Type B pancreatic cell (in vitro differentiated cells): Measurements from ENCODE around the gene FOXE3. TPM values are rescaled to one million over a fixed set of nuclear protein-coding genes. Genes with fewer than 3 reads are reported as not detected.

Source experiments
- DNase-seq: peaks from one replicate; pipeline ENCODE4 v3.0.0; 2021; ENCODE audit warnings: mixed read lengths; ENCODE audit not compliant: unreplicated experiment; ENCODE audit errors: extremely low spot score
- H3K27ac Mint-ChIP-seq: 2 replicates; pipeline ENCODE4 v1.8.0; 2021; ENCODE audit warnings: mild to moderate bottlenecking, mixed read lengths
- H3K27me3 Mint-ChIP-seq: 2 replicates; pipeline ENCODE4 v1.8.0; 2021; ENCODE audit warnings: mixed read lengths
- H3K36me3 Mint-ChIP-seq: 2 replicates; pipeline ENCODE4 v1.8.0; 2021; ENCODE audit warnings: mixed read lengths
- H3K4me1 Mint-ChIP-seq: one replicate; pipeline ENCODE4 v1.8.0; 2021; ENCODE audit warnings: mixed read lengths; ENCODE audit not compliant: unreplicated experiment
- H3K4me3 Mint-ChIP-seq: 2 replicates; pipeline ENCODE4 v1.8.0; 2021; ENCODE audit warnings: mild to moderate bottlenecking, mixed read lengths
- H3K9me3 Mint-ChIP-seq: 2 replicates; pipeline ENCODE4 v1.8.0; 2021; ENCODE audit warnings: mixed read lengths
- total RNA-seq: library from RNA; stranded (reverse); gene quantifications from 2 replicates; pipeline ENCODE4 v1.2.1, GENCODE V29; 2021; ENCODE audit warnings: low replicate concordance
- TF ChIP-seq, protein P1 (sequence below): fragments of 200-600 bp; sonication (generic); conservative IDR thresholded peaks from 2 replicates; pipeline ENCODE4 v1.5.0; 2021; ENCODE audit warnings: antibody characterized with exemption, mild to moderate bottlenecking

Gene FOXE3
- total RNA-seq, 1 donor from 2014 or later: 0.14 TPM

DNA sequence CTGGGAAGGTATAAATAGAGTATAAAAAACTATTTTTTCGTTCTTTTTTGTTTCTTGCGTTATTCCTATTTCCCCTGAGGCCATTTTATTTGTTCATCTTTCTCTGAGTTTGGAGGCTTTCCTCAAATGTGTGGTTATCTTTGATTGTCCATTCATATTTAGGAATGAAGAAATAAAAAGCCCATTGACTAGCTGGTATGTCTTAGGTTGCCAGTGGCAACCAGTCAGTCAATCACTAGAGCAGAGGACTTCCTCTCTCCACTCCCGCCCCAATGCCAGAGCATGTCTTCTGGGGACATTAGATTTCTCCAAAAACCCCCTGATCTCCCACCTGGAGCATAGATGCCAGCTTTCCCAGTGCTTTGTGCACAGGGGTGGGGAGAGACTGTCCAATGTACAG is 20.7 kb upstream of the FOXE3 start:
- H3K9me3 Mint-ChIP-seq: no peaks in the 10 kb centered on the region
- peaks cover 35% of the 10 kb centered on the region for H3K27me3 Mint-ChIP-seq
- no peaks in the 10 kb centered on the region for H3K36me3 Mint-ChIP-seq
- H3K4me3 Mint-ChIP-seq: no peak overlapping the region
- H3K4me1 Mint-ChIP-seq: peaks cover 13% of the 10 kb centered on the region
- TF ChIP-seq, protein P1, sequence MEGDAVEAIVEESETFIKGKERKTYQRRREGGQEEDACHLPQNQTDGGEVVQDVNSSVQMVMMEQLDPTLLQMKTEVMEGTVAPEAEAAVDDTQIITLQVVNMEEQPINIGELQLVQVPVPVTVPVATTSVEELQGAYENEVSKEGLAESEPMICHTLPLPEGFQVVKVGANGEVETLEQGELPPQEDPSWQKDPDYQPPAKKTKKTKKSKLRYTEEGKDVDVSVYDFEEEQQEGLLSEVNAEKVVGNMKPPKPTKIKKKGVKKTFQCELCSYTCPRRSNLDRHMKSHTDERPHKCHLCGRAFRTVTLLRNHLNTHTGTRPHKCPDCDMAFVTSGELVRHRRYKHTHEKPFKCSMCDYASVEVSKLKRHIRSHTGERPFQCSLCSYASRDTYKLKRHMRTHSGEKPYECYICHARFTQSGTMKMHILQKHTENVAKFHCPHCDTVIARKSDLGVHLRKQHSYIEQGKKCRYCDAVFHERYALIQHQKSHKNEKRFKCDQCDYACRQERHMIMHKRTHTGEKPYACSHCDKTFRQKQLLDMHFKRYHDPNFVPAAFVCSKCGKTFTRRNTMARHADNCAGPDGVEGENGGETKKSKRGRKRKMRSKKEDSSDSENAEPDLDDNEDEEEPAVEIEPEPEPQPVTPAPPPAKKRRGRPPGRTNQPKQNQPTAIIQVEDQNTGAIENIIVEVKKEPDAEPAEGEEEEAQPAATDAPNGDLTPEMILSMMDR: no peak
- H3K27ac Mint-ChIP-seq: no peak overlapping the region
- no peak for DNase-seq

DNA sequence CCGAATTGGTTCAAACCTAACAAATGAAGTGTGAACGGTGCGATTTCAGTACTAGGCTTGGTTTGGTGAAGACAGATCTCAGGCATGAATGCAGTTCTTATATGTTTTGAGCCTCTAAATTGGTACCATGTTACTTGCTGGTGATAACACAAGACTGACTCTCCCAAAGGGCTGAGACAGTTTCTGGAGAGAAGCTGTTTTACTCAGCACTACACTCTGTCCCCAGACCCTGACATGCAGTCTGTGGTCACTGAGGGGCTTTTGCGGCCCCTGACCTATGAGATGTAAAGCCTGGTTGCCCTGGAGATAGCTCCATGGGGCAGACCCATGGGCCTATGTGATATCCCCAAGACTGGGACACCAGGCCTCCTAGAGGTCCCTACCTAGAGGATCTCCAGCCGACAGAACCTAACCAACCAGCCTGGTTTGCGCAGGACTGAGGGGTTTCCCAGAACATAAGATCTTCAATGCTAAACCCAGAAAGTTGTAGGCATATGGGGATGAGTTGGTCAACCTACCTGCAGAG is 19.4 kb upstream of the FOXE3 start:
- TF ChIP-seq, protein P1: no peak
- peak; percentile 52 for DNase-seq
- Mint-ChIP-seq H3K27me3 (peaks cover 47% of the 10 kb centered on the region), H3K36me3 (no peaks in the 10 kb centered on the region), H3K4me3 (no peak overlapping the region), H3K9me3 (no peaks in the 10 kb centered on the region), H3K27ac (no peak overlapping the region), H3K4me1 (peaks cover 14% of the 10 kb centered on the region)

- no peak for DNase-seq
- H3K4me3 Mint-ChIP-seq: no peak overlapping the region
- H3K27me3 Mint-ChIP-seq: peaks cover 43% of the 10 kb centered on the region
- no peak overlapping the region for H3K27ac Mint-ChIP-seq
- TF ChIP-seq, protein P1: no peak
- H3K9me3 Mint-ChIP-seq: no peaks in the 10 kb centered on the region
- H3K36me3 Mint-ChIP-seq: no peaks in the 10 kb centered on the region
- H3K4me1 Mint-ChIP-seq: peaks cover 8% of the 10 kb centered on the region
Observed at GRCh38 chr1:47399138-47399845, 16.8 kb upstream of the FOXE3 start.

DNA sequence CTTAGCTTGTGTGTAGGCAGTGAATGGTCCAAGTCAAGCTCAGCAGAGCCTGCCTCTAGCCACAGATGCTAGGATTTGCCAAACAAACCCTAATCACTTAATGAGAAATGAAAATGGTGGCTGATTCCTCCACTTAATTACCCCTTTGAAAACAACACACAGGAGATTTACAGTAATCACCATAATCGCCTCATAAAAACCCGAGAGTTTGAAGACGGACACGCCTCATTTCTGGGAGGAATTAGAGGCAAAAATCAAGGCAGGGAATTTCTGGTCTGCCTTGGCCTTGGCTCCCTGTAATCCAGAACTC is 16.3 kb upstream of the FOXE3 start:
- H3K27me3 Mint-ChIP-seq: peaks cover 43% of the 10 kb centered on the region

GRCh38 chr1:47401761-47402160 is 14.3 kb upstream of the FOXE3 start:
- Mint-ChIP-seq H3K4me1 (peaks cover 13% of the 10 kb centered on the region), H3K36me3 (no peaks in the 10 kb centered on the region), H3K27me3 (peaks cover 39% of the 10 kb centered on the region), H3K4me3 (no peak overlapping the region), H3K9me3 (no peaks in the 10 kb centered on the region), H3K27ac (no peak overlapping the region)
- DNase-seq: no peak
- TF ChIP-seq, protein P1: no peak

More for the DNA sequence above, 16.3 kb upstream of the FOXE3 start:
- no peak for DNase-seq
- Mint-ChIP-seq H3K4me3 (no peak overlapping the region), H3K4me1 (peaks cover 8% of the 10 kb centered on the region), H3K9me3 (no peaks in the 10 kb centered on the region), H3K27ac (no peak overlapping the region), H3K36me3 (no peaks in the 10 kb centered on the region)
- TF ChIP-seq, protein P1: no peak
